HepG2 (cell line): ENCODE measurements around the gene C20orf96. TPM values are rescaled to one million over a fixed set of nuclear protein-coding genes. Genes with fewer than 3 reads are reported as not detected.

ENCODE experiments used
- ATF5 ChIP-seq: sonication (generic); formaldehyde crosslinking; IDR thresholded peaks from 2 replicates; pipeline ENCODE4 v1.4.0; 2020; ENCODE audit warnings: mild to moderate bottlenecking, low read depth, missing genetic modification reagents
- CEBPB ChIP-seq: IDR thresholded peaks from 2 replicates; pipeline ENCODE4 v1.6.1; 2011; ENCODE audit warnings: low read depth, low read length, improper control_type of control experiment, borderline replicate concordance
- DNMT3B ChIP-seq: conservative IDR thresholded peaks from 2 replicates; pipeline ENCODE4 v1.6.1; 2016; ENCODE audit warnings: missing biosample characterization, control low read depth
- EZH2 ChIP-seq: conservative IDR thresholded peaks from 2 replicates; pipeline ENCODE4 v1.6.1; 2012; ENCODE audit warnings: mild to moderate bottlenecking, low read depth, low read length, moderate library complexity
- GLI4 ChIP-seq: sonication (generic); formaldehyde crosslinking; IDR thresholded peaks from 2 replicates; pipeline ENCODE4 v1.5.1; 2020; ENCODE audit warnings: missing genetic modification reagents, mild to moderate bottlenecking, moderate library complexity, borderline replicate concordance
- GPN1 ChIP-seq: sonication (generic); formaldehyde crosslinking; IDR thresholded peaks from 2 replicates; pipeline ENCODE4 v1.5.1; 2020; ENCODE audit warnings: missing genetic modification reagents, borderline replicate concordance
- GZF1 ChIP-seq: sonication (generic); formaldehyde crosslinking; IDR thresholded peaks from 2 replicates; pipeline ENCODE4 v1.5.1; 2020; ENCODE audit warnings: mild to moderate bottlenecking, missing genetic modification reagents
- NFE2 ChIP-seq: sonication (generic); formaldehyde crosslinking; IDR thresholded peaks from 2 replicates; pipeline ENCODE4 v1.4.0; 2020; ENCODE audit warnings: missing genetic modification reagents
- SP4 ChIP-seq: sonication (generic); formaldehyde crosslinking; IDR thresholded peaks from 2 replicates; pipeline ENCODE4 v1.8.1; 2023; ENCODE audit warnings: mild to moderate bottlenecking, missing genetic modification reagents
- U2AF2 ChIP-seq: fragments of 200-400 bp; formaldehyde crosslinking; IDR thresholded peaks from 2 replicates; pipeline ENCODE4 v1.6.1; 2017; ENCODE audit warnings: low read depth, mild to moderate bottlenecking, low read length
- ZBTB43 ChIP-seq: sonication (generic); formaldehyde crosslinking; conservative IDR thresholded peaks from 2 replicates; pipeline ENCODE4 v1.4.0; 2020; ENCODE audit warnings: missing genetic modification reagents
- ZEB1 ChIP-seq: IDR thresholded peaks from 2 replicates; pipeline ENCODE4 v1.6.1; 2012; ENCODE audit warnings: mild to moderate bottlenecking, low read depth, inconsistent platforms; ENCODE audit not compliant: insufficient replicate concordance
- ZNF407 ChIP-seq: sonication (generic); formaldehyde crosslinking; IDR thresholded peaks from one replicate; pipeline ENCODE4 v1.5.1; 2020; ENCODE audit warnings: mild to moderate bottlenecking, missing genetic modification reagents; ENCODE audit errors: not compliant biosample characterization
- ZNF615 ChIP-seq: sonication (generic); formaldehyde crosslinking; IDR thresholded peaks from 2 replicates; pipeline ENCODE4 v1.5.0; 2020; ENCODE audit warnings: mild to moderate bottlenecking, missing genetic modification reagents, borderline replicate concordance
- ZNF740 ChIP-seq: sonication (generic); formaldehyde crosslinking; IDR thresholded peaks from 2 replicates; pipeline ENCODE4 v1.4.0; 2020; ENCODE audit warnings: missing genetic modification reagents
- ZNF788 ChIP-seq: sonication (generic); formaldehyde crosslinking; IDR thresholded peaks from 2 replicates; pipeline ENCODE4 v1.5.0; 2020; ENCODE audit warnings: mild to moderate bottlenecking, missing genetic modification reagents, borderline replicate concordance
- polyA plus RNA-seq, 8 experiments: library from polyadenylated mRNA; depleted of rRNA in 3 of 8; stranded (reverse) in 7 of 8; unstranded in 1 of 8; fragments of >200 nt; fragmentation: Illumina TruSeq in 4 of 8; extraction: Trizol in 4 of 8; gene quantifications; 2 replicates each; pipeline versions ENCODE4 v1.2.1 to v1.2.3, GENCODE V29; 2011 to 2016; ENCODE audit warnings: low read depth in 4 of 8, missing spikeins in 1 of 8, mixed read lengths in 1 of 8; ENCODE audit not compliant: insufficient read depth in 1 of 8
- total RNA-seq, 5 experiments: library from RNA; depleted of rRNA; stranded (reverse); fragments of >200 nt; fragmentation: Illumina TruSeq; extraction: Trizol; gene quantifications; 2 replicates each; pipeline ENCODE4 v1.2.3, GENCODE V29; 2016; ENCODE audit warnings: low read depth in 1 of 5

The C20orf96 gene
- total and polyA plus RNA-seq, 2 of the 13 experiments (the other 11 are each of a cell fraction or from before 2014, with no cell fraction given), result 3.8 to 20.6 TPM

GRCh38 chr20:327186-328026 lies 36.9 kb upstream of the C20orf96 start (continued):
- TF ChIP-seq ZNF407 (peak; percentile 1), ZNF740 (CRISPR knock-in tag) (no peak), ZBTB43 (CRISPR knock-in tag) (0 out of 2 replicates have a peak, but pooled peaks have one; percentile 37), ZEB1 (no peak), GLI4 (CRISPR knock-in tag) (no peak; the same call in 1 of the 2 replicates), EZH2 (no peak), SP4 (CRISPR knock-in tag) (peak; percentile 94), GZF1 (CRISPR knock-in tag) (no peak), DNMT3B (no peak), CEBPB (no peak), U2AF2 (peak; percentile 23; the same call in 1 of the 2 replicates), NFE2 (peak; percentile 3; the same call in 1 of the 2 replicates), GPN1 (no peak), ZNF615 (CRISPR knock-in tag) (no peak; the same call in 1 of the 2 replicates), ZNF788 (CRISPR knock-in tag) (no peak; the same call in 1 of the 2 replicates), ATF5 (CRISPR knock-in tag) (no peak)
